ENCODE measurements around the gene CCDC196. TPM values are rescaled to one million over a fixed set of nuclear protein-coding genes. Genes with fewer than 3 reads are reported as not detected.
"Not testable (repeated sequence)": the region's sequence is repeated elsewhere in the genome, so short reads cannot be mapped to it uniquely, and the experiment has no call there.

Gene CCDC196
- total RNA-seq, 1 donor from 2014 or later: not detected

DNA sequence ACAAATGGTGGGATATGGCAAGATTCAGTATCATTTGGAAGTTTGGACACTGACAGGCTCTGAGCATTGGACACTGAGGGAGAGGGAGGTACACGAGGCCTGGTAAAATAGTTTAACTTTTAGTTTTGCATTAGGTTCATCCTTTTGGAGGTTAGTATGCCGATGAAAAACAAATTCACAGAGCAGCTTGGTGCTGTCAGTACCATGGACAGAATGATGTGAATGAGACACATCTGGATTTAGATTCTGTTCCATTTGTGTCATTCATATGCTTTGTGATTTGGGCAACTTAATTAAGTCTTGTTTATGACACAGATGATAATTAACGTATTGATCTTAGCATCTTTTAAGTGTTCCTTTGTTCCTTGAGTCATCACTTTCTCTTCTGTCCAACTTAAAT, 55.5 kb downstream of the CCDC196 start:
- DNase-seq: no peak
- Histone ChIP-seq H3K4me3 (no peak overlapping the region), H3K27me3 (ENCODE audit: low read depth) (no peaks in the 10 kb centered on the region), H3K36me3 (no peaks in the 10 kb centered on the region), H3K27ac (no peak overlapping the region), H3K9me3 (no peaks in the 10 kb centered on the region), H3K4me1 (peaks cover 8% of the 10 kb centered on the region)
- no peak for TF ChIP-seq CTCF (IDR thresholded peaks at IDR 0.05)
- intact Hi-C loops (cut with DNase I): no loop called here
- ATAC-seq: no peak

DNA sequence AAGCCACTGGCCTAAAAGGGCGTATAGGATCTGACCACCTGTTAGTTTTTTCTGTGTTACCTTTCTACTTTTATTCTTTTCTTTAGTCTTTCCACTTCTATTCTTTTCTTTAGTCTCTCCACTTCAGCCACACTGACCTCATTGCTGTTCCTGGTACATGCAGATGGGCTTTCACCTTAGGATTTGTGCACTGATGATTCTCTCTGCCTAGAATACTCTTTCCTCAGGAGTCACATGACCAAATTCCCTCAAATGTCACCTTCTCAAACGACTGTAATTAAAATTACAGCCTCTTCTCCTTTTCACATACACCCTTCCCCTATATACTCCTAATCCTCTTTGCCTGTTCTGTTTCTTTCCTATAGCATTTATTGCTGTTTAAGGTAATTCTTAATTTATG, 57.8 kb downstream of the CCDC196 start:
- H3K27me3 ChIP-seq (ENCODE audit: low read depth): no peaks in the 10 kb centered on the region
- intact Hi-C loops (cut with DNase I): no loop called here

DNA sequence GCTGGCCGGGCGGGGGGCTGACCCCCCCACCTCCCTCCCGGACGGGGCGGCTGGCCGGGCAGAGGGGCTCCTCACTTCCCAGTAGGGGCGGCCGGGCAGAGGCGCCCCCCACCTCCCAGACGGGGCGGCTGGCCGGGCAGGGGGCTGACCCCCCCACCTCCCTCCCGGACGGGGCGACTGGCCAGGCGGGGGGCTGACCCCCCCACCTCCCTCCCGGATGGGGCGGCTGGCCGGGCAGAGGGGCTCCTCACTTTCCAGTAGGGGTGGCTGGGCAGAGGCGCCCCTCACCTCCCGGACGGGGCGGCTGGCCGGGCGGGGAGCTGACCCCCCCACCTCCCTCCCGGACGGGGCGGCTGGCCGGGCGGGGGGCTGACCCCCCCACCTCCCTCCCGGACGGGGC, 59.0 kb downstream of the CCDC196 start:
- H3K36me3 ChIP-seq; ATAC-seq; intact Hi-C loops (cut with DNase I); H3K4me3 ChIP-seq; H3K4me1 ChIP-seq; H3K27me3 ChIP-seq (ENCODE audit: low read depth); H3K27ac ChIP-seq; H3K9me3 ChIP-seq; DNase-seq: not testable (repeated sequence)

More for the DNA sequence above, 57.8 kb downstream of the CCDC196 start:
- H3K36me3 ChIP-seq: no peaks in the 10 kb centered on the region
- no peak overlapping the region for H3K4me3 ChIP-seq
- no peak overlapping the region for H3K27ac ChIP-seq
- TF ChIP-seq CTCF (IDR thresholded peaks at IDR 0.05): no peak
- ATAC-seq (no peak), DNase-seq (no peak)
- peaks cover 8% of the 10 kb centered on the region for H3K4me1 ChIP-seq
- H3K9me3 ChIP-seq: no peaks in the 10 kb centered on the region

- DNase-seq; H3K27me3 ChIP-seq (ENCODE audit: low read depth); intact Hi-C loops (cut with DNase I); H3K36me3 ChIP-seq; H3K4me1 ChIP-seq; ATAC-seq; H3K27ac ChIP-seq; H3K4me3 ChIP-seq; H3K9me3 ChIP-seq: not testable (repeated sequence)
Measured at GRCh38 chr14:66545751-66546150, 59.6 kb downstream of the CCDC196 start.

Other genes starting within 250 kb of the CCDC196 start
- gene GPHN, start 21.8 kb downstream of the CCDC196 start, total RNA-seq: 27.0 TPM